ENCODE data around the gene RPL38. TPM values are rescaled to one million over a fixed set of nuclear protein-coding genes. Genes with fewer than 3 reads are reported as not detected.
A peak's percentile ranks its signal among the peaks of the same experiment; 100 is the strongest.

RPL38 gene
- polyA plus RNA-seq, 2 of the 4 experiments (the other 2 are of a cell fraction) = 3,205 to 4,133 TPM

GRCh38 chr17:74212913-74213791, 9.7 kb downstream of the RPL38 start, which contains the start of gene TTYH2 (continued):
- TF ChIP-seq CTCF (IDR thresholded peaks at IDR 0.05) (peak; percentile 18; the same call in 2 of the 3 replicates), MYC (IDR thresholded peaks at IDR 0.05; ENCODE audit: borderline replicate concordance, low read length) (no peak), HDAC2 (IDR thresholded peaks at IDR 0.05) (no peak), RARB (CRISPR knock-in tag; IDR thresholded peaks at IDR 0.05) (no peak; the same call in 1 of the 2 replicates), CEBPB (IDR thresholded peaks at IDR 0.05) (no peak), ZC3H11A (IDR thresholded peaks at IDR 0.05) (no peak)

GRCh38 chr17:74213861-74214391, 10.4 kb downstream of the RPL38 start:
- ATAC-seq = no peak
- Histone ChIP-seq H3K4me3 (peak overlapping the region; percentile 32), H3K9me3 (no peaks in the 10 kb centered on the region), H3K4me2 (peak overlapping the region; percentile 71), H3K4me1 (peaks cover 22% of the 10 kb centered on the region; the same call in 2 of the 3 replicates), H3K27ac (peak overlapping the region; percentile 22 to 76; a peak in 5 of 6 replicates)
- ChIA-PET CTCF (interaction anchor here (1.3 to 8.6 kb wide), 7 partner anchors 10 to 165 kb away, joined by 3 to 62 read pairs (median 8); partner anchors contain the start of genes BTBD17, GPR142 and RPL38), POLR2A (interaction anchor here (1.0 to 1.2 kb wide), 3 partner anchors 9 to 11 kb away, joined by 3 to 5 read pairs (median 3); no protein-coding TSS in a partner anchor)
- TF ChIP-seq USF2 (IDR thresholded peaks at IDR 0.05) (no peak), SMC3 (IDR thresholded peaks at IDR 0.05) (no peak), HEYL (CRISPR knock-in tag; IDR thresholded peaks at IDR 0.05) (no peak), GATA3 (IDR thresholded peaks at IDR 0.05; ENCODE audit: borderline replicate concordance) (no peak), NPAS2 (CRISPR knock-in tag; IDR thresholded peaks at IDR 0.05; ENCODE audit: borderline replicate concordance) (no peak), POLR2A (IDR thresholded peaks at IDR 0.05; ENCODE audit: low read length) (no peak), EHF (CRISPR knock-in tag; IDR thresholded peaks at IDR 0.05) (no peak), BCL3 (IDR thresholded peaks at IDR 0.05) (no peak), ZNF302 (CRISPR knock-in tag; IDR thresholded peaks at IDR 0.05) (no peak)
- WGBS (ENCODE audit: missing lambda C conversion rate) = 79% methylated on average over 22 of the region's 33 CpGs
- DNase-seq (ENCODE audit: low read depth in 1 of 2, low spot score in 1 of 2) = no peak
- no peak for FAIRE-seq

- no peak for ATAC-seq
- ChIA-PET POLR2A (interaction anchor here (0.6 kb wide), 1 partner anchor 12 kb away, joined by 3 read pairs; no protein-coding TSS in a partner anchor), CTCF (interaction anchor here (0.7 to 8.6 kb wide), 8 partner anchors 11 to 242 kb away, joined by 3 to 62 read pairs (median 4); partner anchors contain the start of genes BTBD17 and RPL38)
- no peak for DNase-seq (ENCODE audit: low read depth in 1 of 2, low spot score in 1 of 2)
- Histone ChIP-seq H3K4me2 (no peak overlapping the region), H3K4me1 (peaks cover 19% of the 10 kb centered on the region; the same call in 2 of the 3 replicates), H3K4me3 (no peak overlapping the region), H3K27ac (no peak overlapping the region), H3K9me3 (no peaks in the 10 kb centered on the region)
- no peak for FAIRE-seq
- 79% methylated on average over 14 of the region's 16 CpGs for WGBS (ENCODE audit: missing lambda C conversion rate)
- TF ChIP-seq GATA3 (IDR thresholded peaks at IDR 0.05; ENCODE audit: borderline replicate concordance) (no peak), CHD4 (IDR thresholded peaks at IDR 0.05; ENCODE audit: borderline replicate concordance) (no peak), PHF8 (IDR thresholded peaks at IDR 0.05; ENCODE audit: borderline replicate concordance, low read depth) (no peak), RARB (CRISPR knock-in tag; IDR thresholded peaks at IDR 0.05) (no peak), HOXB5 (CRISPR knock-in tag; IDR thresholded peaks at IDR 0.05) (no peak), ESRRA (IDR thresholded peaks at IDR 0.05; ENCODE audit: borderline replicate concordance, low read length) (no peak), RNF2 (IDR thresholded peaks at IDR 0.05; ENCODE audit: borderline replicate concordance, low read depth) (no peak), MAX (IDR thresholded peaks at IDR 0.05) (no peak), NFE2L2 (conservative IDR thresholded peaks at IDR 0.05; ENCODE audit: low read length) (no peak), NPAS2 (CRISPR knock-in tag; IDR thresholded peaks at IDR 0.05; ENCODE audit: borderline replicate concordance) (no peak), RAD21 (conservative IDR thresholded peaks at IDR 0.05 in 1 of 2, IDR thresholded peaks at IDR 0.05 in 1 of 2) (no peak), HEYL (CRISPR knock-in tag; IDR thresholded peaks at IDR 0.05) (no peak), FOSL2 (IDR thresholded peaks at IDR 0.05) (no peak), FOSL2 (CRISPR knock-in tag; IDR thresholded peaks at IDR 0.05) (no peak), MAFK (IDR thresholded peaks at IDR 0.05; ENCODE audit: partially characterized antibody) (no peak), TFCP2L1 (CRISPR knock-in tag; IDR thresholded peaks at IDR 0.05) (no peak), SREBF2 (IDR thresholded peaks at IDR 0.05) (no peak), CEBPB (IDR thresholded peaks at IDR 0.05) (no peak), EP300 (IDR thresholded peaks at IDR 0.05) (no peak), FOXS1 (CRISPR knock-in tag; IDR thresholded peaks at IDR 0.05) (no peak)
Measured at GRCh38 chr17:74214484-74215341, 11.2 kb downstream of the RPL38 start.

Data from A549 (cell line).